NOMO-1 (cell line): ENCODE measurements around the gene MAP3K20.
"Not testable (repeated sequence)": the region's sequence is repeated elsewhere in the genome, so short reads cannot be mapped to it uniquely, and the experiment has no call there.

Experiments used
- DNase-seq, 2 experiments: peaks; one replicate each; lab custom pipeline; 2025; ENCODE audit not compliant: unreplicated experiment in 2 of 2; lab: John Stamatoyannopoulos, UW

MAP3K20 gene

DNA sequence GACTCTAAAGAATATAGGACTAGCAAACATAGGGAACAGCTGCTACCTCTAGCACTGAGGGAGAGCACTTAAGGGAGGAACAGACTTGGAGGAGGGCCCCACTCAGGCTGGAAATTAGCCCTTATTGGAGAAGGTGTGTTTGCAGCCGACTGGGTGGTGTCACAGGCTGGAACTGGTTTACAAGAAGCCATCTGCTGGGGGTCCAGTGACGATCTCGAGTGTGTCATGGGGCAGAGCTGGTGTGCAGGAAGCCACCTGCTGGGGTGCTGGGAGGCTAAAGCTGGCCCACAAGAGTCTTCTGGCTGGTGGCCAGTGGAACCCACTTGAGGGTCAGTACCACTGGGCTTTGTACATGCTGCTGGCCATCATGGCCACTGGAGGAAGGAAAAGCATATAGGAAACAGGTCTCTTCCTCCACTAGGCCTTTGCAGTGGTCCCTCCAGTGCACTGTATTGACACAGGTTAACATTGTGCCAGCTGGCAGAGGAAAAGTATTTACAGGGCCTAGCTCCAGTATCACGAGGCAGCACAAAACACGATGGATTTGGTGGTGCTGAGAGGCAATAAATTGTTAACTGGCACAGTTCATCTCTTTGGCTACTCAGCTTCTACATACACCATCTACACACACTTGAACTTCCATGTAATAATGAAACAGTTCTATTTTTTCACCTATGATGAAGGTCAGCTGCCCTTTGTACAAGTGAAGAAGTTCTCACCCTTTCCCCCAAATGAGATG is 43.6 kb downstream of the MAP3K20 start:
- no peak for DNase-seq

GRCh38 chr2:173119944-173120343 is 44.3 kb downstream of the MAP3K20 start:
- no peak for DNase-seq

DNA sequence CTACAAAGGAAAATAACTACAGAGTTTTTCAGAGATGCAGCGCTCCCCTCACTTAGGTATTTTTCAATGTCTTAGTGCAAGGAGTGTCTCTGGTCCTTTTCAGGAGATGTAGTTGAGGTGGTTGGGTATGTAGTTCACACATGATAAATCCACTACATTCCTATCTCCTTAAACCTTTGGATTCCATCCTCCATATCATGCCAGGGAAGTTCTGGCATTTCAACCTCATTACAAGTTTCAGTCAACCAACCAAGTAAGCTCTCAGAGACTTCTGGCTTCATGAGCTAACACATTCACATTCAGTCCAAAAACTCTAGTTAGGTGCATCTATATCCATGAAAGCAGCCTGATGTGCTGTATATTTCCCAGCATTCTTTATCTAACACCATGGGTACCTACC is 47.3 kb downstream of the MAP3K20 start:
- no peak for DNase-seq

DNA sequence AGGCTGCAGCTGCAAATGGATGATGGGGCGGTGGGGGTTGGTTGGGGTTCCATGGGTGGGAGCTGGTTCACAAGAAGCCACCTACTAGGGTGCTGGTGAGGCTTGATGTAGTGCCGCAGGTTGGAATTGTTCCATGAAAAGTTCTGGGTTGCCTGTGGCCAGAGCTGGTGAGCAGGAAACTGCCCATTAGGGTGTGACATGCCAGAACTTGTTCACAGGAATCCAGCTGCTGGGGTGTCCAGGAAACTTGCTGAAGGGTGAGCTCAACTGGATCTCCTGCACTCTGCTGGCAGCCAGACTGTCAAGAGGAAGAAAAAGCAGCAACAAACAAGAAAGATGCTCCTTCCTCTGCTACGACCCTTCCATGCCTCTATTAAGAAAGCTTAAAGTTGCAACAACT is 48.8 kb downstream of the MAP3K20 start:
- DNase-seq: no peak

- peak; percentile 29 to 69 for DNase-seq
Observed at GRCh38 chr2:173126819-173127218, 51.2 kb downstream of the MAP3K20 start.

GRCh38 chr2:173128132-173128531 is 52.5 kb downstream of the MAP3K20 start:
- DNase-seq: not testable (repeated sequence)

DNA sequence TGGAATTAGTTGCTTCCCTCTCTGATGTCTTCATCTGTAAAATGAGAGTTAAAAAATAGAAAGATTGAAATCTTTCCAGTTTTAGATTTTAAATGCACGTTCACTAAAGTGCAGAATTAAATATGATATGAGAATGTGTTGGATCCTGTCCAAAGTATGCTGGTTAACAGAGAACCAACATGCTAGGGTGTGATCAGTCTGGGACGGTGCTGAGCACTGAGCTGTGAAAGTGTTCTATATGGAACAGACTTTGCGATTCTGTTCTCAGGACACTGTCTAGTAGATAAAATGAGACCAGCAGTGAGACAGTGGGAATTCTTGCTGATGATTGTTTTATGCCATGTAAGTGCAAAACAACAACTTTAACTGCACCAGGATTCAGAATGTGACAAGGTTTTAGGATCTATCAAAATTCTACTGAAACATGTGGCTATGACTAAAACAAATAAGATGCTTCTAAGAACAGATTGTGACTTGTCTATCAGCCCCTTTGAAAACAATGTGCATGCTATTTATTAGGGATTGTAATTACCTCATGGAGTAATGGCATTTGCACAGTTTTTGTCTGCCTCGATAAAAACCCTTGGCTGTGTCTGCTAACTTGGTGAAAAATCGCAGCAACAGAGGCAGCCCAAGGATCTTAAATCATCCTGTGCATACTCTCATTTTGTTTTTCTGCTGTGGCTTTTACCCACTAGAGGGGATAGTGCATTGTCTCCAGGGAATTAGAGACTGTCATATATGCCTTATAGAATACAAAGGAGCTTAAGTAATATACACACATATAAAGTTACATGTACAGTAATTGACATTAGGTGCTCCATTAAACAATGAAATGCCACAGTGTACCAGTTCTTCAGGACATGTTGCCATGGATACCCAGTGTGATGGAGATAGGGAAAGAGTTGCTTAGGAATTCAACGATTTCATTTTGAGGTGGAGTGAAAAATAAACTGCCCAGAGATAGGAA is 55.1 kb downstream of the MAP3K20 start:
- DNase-seq: no peak

GRCh38 chr2:173132531-173132930 is 56.9 kb downstream of the MAP3K20 start:
- DNase-seq: no peak

DNA sequence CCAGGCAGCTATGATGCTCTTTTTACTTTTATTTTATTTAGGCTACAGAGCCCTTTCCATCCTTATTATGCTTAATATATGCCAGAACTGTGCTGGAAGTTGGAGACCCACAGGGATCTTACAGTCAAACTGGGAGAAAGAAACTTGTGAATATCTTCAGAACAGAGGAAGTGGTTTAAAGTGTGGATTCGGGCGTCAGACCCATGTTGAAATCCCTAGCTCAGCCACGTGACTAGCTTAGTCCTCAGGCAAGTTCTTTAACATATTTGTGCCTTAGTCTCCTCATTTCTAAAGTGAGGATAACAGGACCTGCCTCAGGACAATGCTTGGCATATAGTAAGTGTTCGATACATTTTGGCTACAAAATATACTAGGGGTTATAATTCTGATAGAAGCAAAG is 59.1 kb downstream of the MAP3K20 start:
- DNase-seq: peak; percentile 54 to 77

GRCh38 chr2:173136067-173136466 is 60.4 kb downstream of the MAP3K20 start:
- DNase-seq: no peak

GRCh38 chr2:173136599-173136998 is 61.0 kb downstream of the MAP3K20 start:
- peak; percentile 14 to 46 for DNase-seq

DNA sequence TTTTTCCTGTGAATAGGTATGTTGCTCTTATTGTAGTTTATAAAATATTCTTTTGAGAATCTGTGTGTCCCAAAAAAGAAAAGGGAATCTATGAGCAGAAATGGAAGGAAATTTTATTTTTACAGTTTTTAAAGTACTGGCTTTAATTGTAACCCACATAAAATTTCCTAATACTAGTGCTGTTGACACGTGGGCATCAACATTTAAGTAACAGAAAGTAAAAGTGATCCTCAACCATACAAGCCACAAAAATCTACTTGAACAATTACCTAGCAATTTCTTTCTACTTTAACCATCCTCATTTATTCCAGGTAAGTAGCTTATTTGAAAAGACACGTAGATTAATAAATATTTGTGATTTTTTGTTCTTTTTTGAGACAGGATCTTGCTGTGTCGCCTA is 62.0 kb downstream of the MAP3K20 start:
- no peak for DNase-seq

DNA sequence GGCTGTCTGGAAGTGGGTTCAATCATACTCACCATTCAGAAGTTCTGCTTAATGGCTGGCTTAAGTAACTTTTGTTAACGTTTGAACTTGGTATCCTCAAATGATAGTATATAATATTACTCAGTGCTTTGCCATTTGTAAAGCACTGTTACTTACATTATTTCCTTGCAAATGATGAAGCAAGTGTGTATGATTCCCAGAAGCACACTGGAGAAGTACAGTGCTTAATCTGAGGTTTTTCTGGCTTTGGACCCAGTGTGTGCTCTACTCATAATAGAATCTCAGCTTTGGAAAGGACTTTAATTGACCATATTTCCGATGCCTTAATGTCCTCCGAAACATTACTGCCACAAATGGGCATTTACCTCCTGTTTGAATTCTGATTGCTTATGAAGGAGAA is 63.3 kb downstream of the MAP3K20 start:
- DNase-seq: no peak

- DNase-seq: no peak
Observed at GRCh38 chr2:173141666-173142065, 66.0 kb downstream of the MAP3K20 start.

DNA sequence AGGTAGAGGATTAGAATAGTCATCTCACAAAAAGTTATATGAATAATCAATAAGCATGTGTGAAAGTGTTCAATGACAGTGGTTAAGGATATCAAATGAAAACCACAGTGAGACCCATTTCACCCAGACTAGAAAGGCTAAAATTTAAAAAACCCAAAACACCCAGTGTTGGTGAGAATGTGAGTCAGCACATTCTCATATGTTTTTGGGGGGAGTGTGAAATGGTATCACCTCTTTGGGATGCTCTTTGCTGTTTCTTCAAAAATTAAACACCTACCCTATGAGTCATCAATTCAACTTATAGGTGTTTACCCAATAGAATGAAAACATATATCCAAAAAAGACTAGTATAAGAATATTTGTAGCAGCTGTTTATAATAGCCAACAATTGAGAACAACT is 69.8 kb downstream of the MAP3K20 start:
- no peak for DNase-seq

- no peak for DNase-seq
Observed at GRCh38 chr2:173146590-173146989, 70.9 kb downstream of the MAP3K20 start.

DNA sequence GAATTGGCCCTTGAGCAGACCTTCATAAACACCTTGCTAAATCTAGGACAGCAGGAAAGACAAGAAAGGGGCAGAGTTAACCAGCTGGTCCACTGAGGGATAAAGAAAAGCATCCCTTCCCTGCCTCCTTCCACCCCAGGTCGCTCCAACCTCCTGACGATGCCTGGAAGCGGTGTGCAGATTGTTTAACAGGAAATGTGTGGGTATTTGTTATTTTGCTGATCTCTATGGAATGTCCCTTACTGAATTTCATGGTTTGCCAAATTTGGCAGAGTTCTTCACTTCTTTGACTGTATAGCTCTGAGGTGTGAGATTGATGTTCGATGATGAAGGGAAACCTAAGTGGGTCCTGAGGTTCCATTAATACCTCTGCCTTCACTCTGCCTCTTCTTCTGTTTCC is 72.9 kb downstream of the MAP3K20 start:
- DNase-seq: no peak

DNA sequence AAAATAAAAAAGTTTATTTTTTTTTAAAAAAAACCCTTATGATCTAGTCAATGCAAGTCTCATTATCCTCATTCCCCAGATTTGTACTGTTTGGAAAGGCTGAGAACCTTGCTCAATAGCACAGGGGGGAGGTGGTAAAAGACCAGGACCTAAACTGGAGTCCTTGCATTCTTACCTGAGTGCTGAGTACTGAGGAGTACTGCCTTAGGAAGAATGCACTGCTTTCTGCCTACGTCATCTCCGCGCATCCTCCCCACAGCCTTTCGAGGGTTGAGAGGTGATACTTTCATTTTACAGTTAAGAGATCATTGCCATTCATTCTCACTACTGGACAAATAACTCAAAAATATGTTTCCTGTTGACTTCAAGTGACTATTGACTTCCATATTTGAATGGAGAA is 73.8 kb downstream of the MAP3K20 start:
- DNase-seq: no peak

- peak in 1 of 2 experiments; percentile 20 for DNase-seq
Observed at GRCh38 chr2:173150087-173150486, 74.4 kb downstream of the MAP3K20 start.

DNA sequence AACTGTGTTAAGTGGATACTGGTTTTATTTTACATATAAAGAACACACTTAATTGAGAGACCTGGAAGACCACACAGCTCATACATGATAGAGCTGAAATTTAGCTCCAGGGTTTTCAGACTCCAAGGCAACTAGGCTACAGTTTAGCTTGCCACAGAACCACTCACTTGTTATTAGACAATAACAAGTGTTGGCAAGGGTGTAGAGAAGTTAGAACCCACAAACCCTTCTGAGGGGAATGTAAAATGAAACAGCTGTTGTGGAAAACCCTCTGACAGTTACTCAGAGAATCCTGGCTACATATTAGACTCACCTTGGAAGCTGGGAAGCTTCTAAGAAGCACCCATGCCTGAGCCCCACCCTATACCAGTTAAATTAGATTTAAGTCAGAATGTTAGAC is 75.3 kb downstream of the MAP3K20 start:
- no peak for DNase-seq

DNA sequence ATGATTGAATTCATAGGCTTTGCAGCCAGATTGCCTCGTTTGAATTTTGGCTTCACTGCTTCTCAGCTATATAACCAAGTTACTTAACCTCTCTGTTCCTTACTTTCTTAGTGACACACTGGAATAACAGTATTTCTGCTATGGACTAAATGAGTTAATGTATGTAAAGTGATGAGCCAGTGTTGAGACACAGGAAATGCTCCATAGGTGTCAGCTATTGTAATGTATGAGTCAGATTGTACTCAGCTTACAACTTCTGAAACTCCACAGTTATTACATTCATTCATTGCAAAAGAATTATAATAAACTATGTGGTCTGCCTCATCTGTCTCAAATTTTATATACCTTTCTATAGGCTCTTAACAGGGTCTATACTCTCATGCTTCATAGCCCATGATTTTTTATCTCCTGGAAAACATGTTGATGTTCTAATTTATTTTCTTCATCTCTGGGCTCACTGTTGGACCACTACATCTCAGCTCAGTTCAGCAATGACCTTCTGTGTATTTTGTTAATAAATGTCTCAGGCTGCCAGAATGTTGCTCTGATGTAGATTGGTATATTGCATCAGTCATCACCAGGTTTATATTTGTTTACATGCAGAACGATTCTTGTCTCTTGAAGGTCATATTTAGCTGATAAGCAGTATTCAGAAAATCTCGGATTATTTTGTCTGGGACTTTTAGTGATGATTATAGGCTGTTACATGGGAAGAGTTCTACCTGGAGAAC is 76.2 kb downstream of the MAP3K20 start:
- DNase-seq: peak in 1 of 2 experiments; percentile 44
